HL-60 (cell line): ENCODE data around the gene XRCC4.

ENCODE experiments used
- CTCF ChIP-seq: IDR thresholded peaks from one replicate; pipeline ENCODE4 v1.5.1; 2011; ENCODE audit warnings: low read length, control low read depth, inconsistent platforms; ENCODE audit not compliant: insufficient read depth
- POLR2AphosphoS5 ChIP-seq: IDR thresholded peaks from 2 replicates; pipeline ENCODE4 v1.6.1; 2012; ENCODE audit warnings: low read depth
- REST ChIP-seq: IDR thresholded peaks from 2 replicates; pipeline ENCODE4 v1.6.1; 2012; ENCODE audit warnings: low read depth; ENCODE audit not compliant: insufficient replicate concordance
- SPI1 ChIP-seq: IDR thresholded peaks from 2 replicates; pipeline ENCODE4 v1.6.1; 2012; ENCODE audit warnings: low read depth, mild to moderate bottlenecking, borderline replicate concordance

- TF ChIP-seq POLR2AphosphoS5 (no peak), CTCF (no peak), REST (no peak), SPI1 (no peak)
These were observed 92.4 kb downstream of the XRCC4 start for GRCh38 chr5:83169571-83170337.
